ENCODE results near the gene MROH9.

DNA sequence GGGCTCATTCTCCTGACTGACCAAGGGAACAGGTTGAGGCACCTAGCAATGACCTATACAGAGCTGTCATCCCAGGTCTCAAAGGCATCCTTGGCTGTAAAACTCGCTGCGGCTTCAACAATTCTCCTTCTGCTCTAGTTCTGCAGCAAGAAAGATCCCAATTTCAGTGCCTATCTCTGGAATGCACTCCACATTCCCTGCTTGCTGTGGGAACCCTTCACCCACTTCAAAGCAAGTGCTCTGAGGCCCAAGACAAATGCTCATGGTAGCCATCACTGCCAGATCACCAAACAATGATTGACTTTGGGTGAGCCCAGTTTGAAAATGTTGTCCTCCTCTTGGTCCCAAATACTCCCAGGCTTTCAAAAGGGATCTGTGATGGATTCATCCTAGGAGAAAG is 117.6 kb downstream of the MROH9 start:
- TF ChIP-seq, protein P1, sequence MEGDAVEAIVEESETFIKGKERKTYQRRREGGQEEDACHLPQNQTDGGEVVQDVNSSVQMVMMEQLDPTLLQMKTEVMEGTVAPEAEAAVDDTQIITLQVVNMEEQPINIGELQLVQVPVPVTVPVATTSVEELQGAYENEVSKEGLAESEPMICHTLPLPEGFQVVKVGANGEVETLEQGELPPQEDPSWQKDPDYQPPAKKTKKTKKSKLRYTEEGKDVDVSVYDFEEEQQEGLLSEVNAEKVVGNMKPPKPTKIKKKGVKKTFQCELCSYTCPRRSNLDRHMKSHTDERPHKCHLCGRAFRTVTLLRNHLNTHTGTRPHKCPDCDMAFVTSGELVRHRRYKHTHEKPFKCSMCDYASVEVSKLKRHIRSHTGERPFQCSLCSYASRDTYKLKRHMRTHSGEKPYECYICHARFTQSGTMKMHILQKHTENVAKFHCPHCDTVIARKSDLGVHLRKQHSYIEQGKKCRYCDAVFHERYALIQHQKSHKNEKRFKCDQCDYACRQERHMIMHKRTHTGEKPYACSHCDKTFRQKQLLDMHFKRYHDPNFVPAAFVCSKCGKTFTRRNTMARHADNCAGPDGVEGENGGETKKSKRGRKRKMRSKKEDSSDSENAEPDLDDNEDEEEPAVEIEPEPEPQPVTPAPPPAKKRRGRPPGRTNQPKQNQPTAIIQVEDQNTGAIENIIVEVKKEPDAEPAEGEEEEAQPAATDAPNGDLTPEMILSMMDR (IDR thresholded peaks at IDR 0.05 in 8 of 11, conservative IDR thresholded peaks at IDR 0.05 in 3 of 11) = no peak
- TF ChIP-seq POLR2AphosphoS5 (IDR thresholded peaks at IDR 0.05) (no peak), POLR2A (IDR thresholded peaks at IDR 0.05) (no peak)
